ENCODE data around the gene BRD9.
"Not testable (repeated sequence)": the region's sequence is repeated elsewhere in the genome, so short reads cannot be mapped to it uniquely, and the experiment has no call there.

The BRD9 gene

GRCh38 chr5:856531-857425, 35.8 kb downstream of the BRD9 start:
- DNase-seq = no peak

DNA sequence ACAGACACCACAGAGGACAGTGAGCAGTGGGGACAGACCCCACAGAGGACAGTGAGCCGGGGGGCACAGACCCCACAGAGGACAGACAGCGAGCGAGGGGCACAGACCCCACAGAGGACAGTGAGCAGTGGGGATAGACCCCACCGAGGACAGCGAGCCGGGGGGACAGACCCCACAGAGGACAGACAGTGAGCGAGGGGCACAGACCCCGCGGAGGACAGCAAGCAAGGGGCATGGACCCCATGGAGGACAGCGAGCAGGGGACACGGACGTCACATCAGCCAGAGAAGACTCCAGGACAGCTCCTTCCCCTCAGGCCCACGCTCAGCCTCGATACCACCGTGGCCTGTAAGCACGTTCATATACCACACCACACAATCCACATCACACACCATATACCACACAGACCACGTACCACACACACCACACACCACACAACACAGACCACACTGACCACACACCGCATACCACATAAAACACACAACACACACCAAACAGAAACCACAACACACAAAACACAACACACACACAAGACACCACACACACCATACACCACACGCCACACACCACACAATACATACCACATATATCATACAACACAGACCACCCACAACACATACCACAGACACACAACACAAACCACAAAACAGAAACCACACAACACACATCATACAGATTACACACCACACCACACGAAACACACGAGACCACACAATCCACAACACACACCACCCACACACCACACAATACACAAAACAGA, 36.6 kb downstream of the BRD9 start:
- no peak for DNase-seq

GRCh38 chr5:854966-855743, 37.4 kb downstream of the BRD9 start:
- DNase-seq = no peak

DNA sequence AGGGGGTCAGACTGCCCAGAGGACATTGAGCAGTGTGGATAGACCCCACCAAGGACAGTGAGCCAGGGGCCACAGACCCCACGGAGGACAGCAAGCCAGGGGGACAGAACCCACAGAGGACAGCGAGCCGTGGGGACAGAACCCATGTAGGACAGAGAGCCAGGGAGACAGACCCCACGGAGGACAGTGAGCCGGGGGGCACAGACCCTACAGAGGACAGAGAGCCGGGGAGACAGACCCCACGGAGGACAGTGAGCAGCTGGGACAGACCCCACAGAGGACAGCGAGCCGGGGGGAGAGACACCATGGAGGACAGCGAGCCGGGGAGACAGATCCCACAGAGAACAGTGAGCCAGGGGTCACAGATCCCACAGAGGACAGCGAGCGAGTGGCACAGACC, 38.4 kb downstream of the BRD9 start:
- no peak for DNase-seq

- DNase-seq = not testable (repeated sequence)
These were observed 39.0 kb downstream of the BRD9 start for GRCh38 chr5:853416-854090.

DNA sequence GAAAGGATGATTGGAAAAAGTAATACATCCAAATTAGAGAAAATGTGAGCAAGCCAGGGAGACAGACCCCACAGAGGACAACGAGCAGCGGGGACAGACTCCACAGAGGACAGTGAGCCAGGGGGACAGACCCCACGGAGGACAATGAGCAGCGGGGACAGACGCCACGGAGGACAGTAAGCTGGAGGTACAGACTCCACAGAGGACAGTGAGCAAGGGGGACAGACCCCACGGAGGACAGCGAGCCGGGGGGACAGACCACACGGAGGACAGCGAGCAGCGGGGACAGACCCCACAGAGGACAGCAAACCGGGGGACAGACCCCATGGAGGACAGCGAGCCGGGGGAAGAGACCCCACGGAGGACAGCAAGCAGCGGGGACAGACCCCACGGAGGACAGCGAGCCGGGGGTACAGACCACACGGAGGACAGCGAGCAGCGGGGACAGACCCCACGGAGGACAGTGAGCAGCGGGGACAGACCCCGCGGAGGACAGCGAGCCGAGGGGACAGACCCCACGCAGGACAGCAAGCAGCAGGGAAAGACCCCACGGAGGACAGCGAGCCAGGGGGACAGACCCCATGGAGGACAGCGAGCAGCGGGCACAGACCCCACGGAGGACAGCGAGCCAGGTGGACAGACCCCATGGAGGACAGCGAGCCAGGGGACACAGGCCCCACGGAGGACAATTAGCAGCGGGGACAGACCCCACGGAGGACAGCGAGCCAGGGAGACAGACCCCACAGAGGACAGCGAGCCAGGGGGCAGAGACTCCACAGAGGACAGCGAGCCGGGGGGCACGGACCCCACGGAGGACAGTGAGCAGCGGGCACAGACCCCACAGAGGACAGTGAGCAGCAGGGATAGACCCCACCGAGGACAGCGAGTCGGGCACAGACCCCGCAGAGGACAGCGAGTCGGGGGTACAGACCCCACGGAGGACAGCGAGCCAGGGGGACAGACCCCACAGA, 39.9 kb downstream of the BRD9 start:
- DNase-seq = no peak

DNA sequence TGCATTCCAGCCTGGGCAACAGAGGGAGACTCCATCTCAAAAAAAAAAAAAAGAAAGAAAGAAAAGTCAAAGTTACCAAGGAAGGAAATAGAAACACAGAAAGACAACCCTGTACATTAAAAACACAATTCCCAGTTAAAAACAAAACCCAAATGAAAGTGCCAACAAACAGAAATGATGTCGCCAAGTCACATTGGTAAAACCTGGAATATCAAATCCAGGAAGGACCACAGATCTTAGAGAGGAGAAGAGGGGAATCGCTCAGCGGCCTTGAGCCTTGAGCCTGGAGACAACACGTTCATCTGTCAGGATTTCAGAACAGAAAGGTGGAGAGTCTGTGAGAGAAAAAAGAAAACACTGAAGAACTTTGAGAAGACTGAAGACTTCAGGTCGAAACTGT, 40.6 kb downstream of the BRD9 start:
- no peak for DNase-seq

- no peak for DNase-seq
These were observed 41.0 kb downstream of the BRD9 start for GRCh38 chr5:851553-851952.

DNA sequence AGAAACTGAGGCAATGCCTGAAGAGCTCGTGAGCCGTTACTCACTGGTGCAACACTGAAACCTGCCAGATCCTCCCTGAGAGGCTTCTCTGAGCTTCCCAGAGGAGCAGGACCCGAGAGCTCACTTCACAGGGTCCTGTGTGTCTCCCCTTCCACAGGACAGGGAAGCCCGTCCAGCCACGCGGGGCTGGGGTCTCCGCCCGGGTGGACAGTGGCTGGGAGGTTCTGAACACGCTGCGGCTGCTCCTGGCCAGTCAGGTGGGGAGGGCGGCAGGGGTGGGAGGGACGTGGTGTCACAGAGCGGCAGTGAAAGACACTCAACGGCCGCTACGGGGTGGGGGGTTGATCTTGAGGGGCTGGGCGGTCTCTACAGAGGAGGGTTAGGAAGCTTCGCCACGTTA, 41.5 kb downstream of the BRD9 start:
- no peak for DNase-seq

DNA sequence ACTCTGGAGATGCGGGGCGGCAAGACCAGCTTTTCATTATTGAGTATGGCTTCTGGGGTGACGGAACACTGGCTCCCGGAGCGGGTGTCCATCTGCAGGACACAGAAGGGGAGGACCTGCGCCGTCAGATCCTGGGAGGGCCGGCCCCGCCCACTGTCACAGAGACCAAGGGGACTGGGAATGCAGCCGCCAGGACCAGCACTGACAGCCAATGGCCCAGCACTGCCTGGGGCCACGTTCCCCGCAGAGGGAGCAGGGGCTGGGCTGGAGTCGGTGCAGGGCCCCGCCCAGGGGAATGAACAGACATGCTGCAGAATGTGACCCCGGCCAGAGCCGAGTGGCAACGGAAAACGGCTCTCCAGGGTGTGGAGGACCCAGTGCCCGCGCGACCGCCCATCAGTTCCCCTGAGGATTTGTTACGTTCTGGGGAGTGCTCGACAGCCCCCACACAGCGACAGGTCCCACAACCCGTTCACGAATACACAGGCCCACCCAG, 42.0 kb downstream of the BRD9 start, which contains the start of gene ZDHHC11:
Gene ZDHHC11 (minus strand): TSS at position 476 of the 496 bp plus-strand sequence. CDS start 384 bp downstream, at position 92.
- no peak for DNase-seq

- no peak for DNase-seq
These were observed 42.8 kb downstream of the BRD9 start for GRCh38 chr5:849651-850301.

GRCh38 chr5:848671-849111, 43.9 kb downstream of the BRD9 start:
- no peak for DNase-seq

GRCh38 chr5:847736-848135, 44.9 kb downstream of the BRD9 start:
- not testable (repeated sequence) for DNase-seq

- DNase-seq = not testable (repeated sequence)
These were observed 45.4 kb downstream of the BRD9 start for GRCh38 chr5:847212-847611.

DNA sequence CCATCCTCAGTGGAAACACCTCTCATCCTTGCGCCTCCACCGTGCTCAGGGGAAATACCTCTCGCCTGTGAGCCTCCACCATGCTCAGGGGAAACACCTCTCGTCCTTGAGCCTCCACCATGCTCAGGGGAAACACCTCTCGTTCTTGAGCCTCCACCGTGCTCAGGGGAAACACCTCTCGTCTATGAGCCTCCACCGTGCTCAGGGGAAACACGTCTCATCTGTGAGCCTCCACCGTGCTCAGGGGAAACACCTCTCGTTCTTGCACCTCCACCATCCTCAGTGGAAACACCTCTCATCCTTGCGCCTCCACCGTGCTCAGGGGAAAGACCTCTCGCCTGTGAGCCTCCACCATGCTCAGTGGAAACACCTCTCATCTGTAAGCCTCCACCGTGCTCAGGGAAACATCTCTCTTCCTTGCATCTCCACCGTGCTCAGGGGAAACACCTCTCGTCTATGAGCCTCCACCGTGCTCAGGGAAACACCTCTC, 46.0 kb downstream of the BRD9 start:
- peak; percentile 17 for DNase-seq

- DNase-seq = not testable (repeated sequence)
These were observed 46.7 kb downstream of the BRD9 start for GRCh38 chr5:845676-846601.

GRCh38 chr5:845031-845675, 47.4 kb downstream of the BRD9 start:
- not testable (repeated sequence) for DNase-seq

DNA sequence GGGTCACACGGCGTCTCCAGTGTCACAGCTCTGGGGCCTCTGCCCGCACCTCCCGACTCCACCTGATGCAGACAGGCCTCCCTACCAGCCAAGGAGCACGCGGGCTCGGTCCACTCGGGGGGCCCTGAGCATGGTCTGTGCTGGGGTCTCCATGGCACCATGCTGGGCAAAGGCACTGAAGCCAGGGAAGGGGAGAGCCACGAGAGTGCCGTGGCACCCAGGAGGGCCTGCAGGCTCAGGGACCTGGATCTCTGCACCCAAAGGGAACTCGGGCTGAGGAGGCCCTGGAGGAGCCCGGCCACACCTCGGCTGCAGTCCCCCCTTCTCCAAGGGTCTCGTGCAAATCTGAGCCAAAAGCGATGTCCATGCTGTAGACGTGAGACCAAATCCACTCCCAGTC, 48.2 kb downstream of the BRD9 start:
- not testable (repeated sequence) for DNase-seq

DNA sequence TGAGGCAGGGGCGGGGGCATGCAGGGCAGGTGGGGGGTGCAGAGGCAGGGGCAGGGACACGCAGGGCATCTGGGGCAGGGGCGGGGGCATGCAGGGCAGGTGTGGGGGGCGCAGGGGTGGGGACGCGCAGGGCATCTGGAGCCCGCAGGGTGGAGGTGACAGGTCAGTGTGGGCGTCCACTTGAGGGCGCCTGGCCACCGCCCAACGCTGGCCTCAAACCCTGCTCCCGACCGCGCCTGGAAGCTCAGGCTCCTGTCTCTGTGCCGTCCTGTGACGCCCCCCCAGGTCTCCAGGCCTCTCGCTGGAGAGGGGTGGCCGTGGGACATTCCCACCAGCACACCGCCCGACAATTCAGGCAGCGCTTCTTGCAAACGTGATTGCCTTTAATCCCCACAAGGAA, 48.7 kb downstream of the BRD9 start:
- DNase-seq = not testable (repeated sequence)

All from activated CD4-positive, alpha-beta T cell treated with anti-CD3 and anti-CD28 coated beads, Interleukin-2, amount 50 U/mL, for 1 hour (primary cell).